Neural crest cell (in vitro differentiated cells): Measurements from ENCODE around the gene TFF3. TPM values are rescaled to one million over a fixed set of nuclear protein-coding genes. Genes with fewer than 3 reads are reported as not detected.

ENCODE experiments used
- DNase-seq: peaks from one replicate; pipeline ENCODE4 v3.0.0; 2021; ENCODE audit warnings: low read depth, mixed read lengths, low spot score
- H3K27ac Mint-ChIP-seq: one replicate; pipeline ENCODE4 v1.8.0; 2021; ENCODE audit warnings: mild to moderate bottlenecking, mixed read lengths; ENCODE audit not compliant: unreplicated experiment
- H3K27me3 Mint-ChIP-seq: 2 replicates; pipeline ENCODE4 v1.8.0; 2021; ENCODE audit warnings: low read depth, mild to moderate bottlenecking, mixed read lengths
- H3K36me3 Mint-ChIP-seq: 2 replicates; pipeline ENCODE4 v1.8.0; 2021; ENCODE audit warnings: low read depth, mild to moderate bottlenecking, mixed read lengths
- H3K4me1 Mint-ChIP-seq: 2 replicates; pipeline ENCODE4 v1.8.0; 2021; ENCODE audit warnings: mixed read lengths
- H3K4me3 Mint-ChIP-seq: one replicate; pipeline ENCODE4 v1.8.0; 2021; ENCODE audit warnings: mild to moderate bottlenecking, mixed read lengths
- H3K9me3 Mint-ChIP-seq: 2 replicates; pipeline ENCODE4 v1.8.0; 2021; ENCODE audit warnings: mixed read lengths
- total RNA-seq: library from RNA; stranded (reverse); gene quantifications from 2 replicates; pipeline ENCODE4 v1.2.1, GENCODE V29; 2021
- TF ChIP-seq, protein P1 (sequence below): fragments of 200-600 bp; sonication (generic); conservative IDR thresholded peaks from 2 replicates; pipeline ENCODE4 v1.5.0; 2021; ENCODE audit warnings: antibody characterized with exemption, mild to moderate bottlenecking

Gene TFF3
- total RNA-seq, 1 donor from 2014 or later, result not detected

DNA sequence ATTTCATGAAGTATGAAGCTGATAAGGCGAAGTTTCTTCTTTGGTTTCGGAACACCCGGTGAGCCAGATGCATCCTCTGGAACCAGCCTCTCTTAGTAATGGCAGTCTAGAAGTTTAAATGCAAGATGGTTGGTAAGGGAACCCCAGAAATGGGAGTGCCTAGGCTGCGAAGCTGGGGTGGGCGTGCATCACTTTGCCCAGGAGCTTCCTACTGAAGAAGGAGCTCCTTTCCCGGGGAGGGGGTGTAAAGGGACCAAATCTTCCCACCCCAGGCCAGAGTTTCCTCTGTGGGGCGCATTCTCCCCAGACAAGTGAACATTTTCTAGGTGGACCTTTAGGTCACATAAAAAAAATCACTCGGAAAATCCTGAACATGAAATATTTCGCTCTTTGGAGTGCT, 31.2 kb upstream of the TFF3 start:
- TF ChIP-seq, protein P1, sequence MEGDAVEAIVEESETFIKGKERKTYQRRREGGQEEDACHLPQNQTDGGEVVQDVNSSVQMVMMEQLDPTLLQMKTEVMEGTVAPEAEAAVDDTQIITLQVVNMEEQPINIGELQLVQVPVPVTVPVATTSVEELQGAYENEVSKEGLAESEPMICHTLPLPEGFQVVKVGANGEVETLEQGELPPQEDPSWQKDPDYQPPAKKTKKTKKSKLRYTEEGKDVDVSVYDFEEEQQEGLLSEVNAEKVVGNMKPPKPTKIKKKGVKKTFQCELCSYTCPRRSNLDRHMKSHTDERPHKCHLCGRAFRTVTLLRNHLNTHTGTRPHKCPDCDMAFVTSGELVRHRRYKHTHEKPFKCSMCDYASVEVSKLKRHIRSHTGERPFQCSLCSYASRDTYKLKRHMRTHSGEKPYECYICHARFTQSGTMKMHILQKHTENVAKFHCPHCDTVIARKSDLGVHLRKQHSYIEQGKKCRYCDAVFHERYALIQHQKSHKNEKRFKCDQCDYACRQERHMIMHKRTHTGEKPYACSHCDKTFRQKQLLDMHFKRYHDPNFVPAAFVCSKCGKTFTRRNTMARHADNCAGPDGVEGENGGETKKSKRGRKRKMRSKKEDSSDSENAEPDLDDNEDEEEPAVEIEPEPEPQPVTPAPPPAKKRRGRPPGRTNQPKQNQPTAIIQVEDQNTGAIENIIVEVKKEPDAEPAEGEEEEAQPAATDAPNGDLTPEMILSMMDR, result no peak
- no peak overlapping the region for H3K27ac Mint-ChIP-seq
- no peak for DNase-seq
- no peaks in the 10 kb centered on the region for H3K9me3 Mint-ChIP-seq
- H3K4me3 Mint-ChIP-seq, result no peak overlapping the region
- no peaks in the 10 kb centered on the region for H3K27me3 Mint-ChIP-seq
- no peaks in the 10 kb centered on the region for H3K36me3 Mint-ChIP-seq
- peaks cover 14% of the 10 kb centered on the region for H3K4me1 Mint-ChIP-seq

DNA sequence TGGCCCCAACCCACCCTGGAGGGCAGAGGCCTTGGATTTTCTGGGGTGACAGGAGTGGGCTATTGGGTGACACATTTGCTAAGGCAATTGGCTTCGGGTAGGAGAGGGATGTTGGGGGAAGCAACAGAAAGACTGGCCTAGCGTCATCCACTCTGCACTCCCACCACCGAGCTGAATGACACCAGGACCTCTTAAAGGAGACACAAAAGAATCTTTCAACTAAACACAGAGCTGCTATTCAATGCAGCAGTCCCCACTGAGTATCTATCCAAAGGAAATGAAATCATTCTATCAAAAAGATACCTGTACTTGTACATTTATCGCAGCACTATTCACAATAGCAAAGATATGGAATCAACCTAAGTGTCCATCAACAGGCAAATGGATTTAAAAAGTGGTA, 29.4 kb upstream of the TFF3 start:
- peaks cover 14% of the 10 kb centered on the region for H3K4me1 Mint-ChIP-seq
- no peak overlapping the region for H3K27ac Mint-ChIP-seq
- no peaks in the 10 kb centered on the region for H3K27me3 Mint-ChIP-seq
- H3K36me3 Mint-ChIP-seq, result no peaks in the 10 kb centered on the region
- no peak overlapping the region for H3K4me3 Mint-ChIP-seq
- no peaks in the 10 kb centered on the region for H3K9me3 Mint-ChIP-seq
- DNase-seq, result no peak
- TF ChIP-seq, protein P1, result no peak

DNA sequence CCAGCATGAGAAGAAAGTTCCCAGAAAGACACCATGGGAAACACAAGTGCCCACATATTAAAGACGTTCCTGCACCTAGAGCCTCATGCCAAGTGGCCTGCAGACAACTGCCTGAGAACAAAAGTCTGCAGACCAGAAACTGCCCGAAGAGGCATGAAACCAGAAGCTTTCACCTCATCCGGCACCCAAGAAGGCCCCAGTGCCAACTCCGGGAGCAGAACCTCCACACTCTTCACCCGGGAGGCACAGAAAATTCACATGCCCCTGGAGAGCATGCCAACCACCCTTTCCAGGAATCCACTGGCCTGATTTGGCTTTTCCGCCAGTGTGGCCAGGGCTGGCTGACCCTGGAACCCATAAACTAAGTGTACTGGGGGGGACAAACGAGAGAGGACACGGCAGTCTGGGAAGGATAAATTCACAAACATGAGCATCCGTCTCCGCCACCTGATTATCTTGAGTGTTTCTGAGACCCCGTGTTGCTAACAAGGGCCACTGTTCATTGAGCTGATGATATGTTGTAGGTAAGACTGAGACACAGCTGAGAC, 28.8 kb upstream of the TFF3 start:
- H3K9me3 Mint-ChIP-seq, result no peaks in the 10 kb centered on the region
- TF ChIP-seq, protein P1, result no peak
- no peak overlapping the region for H3K4me3 Mint-ChIP-seq
- H3K4me1 Mint-ChIP-seq, result peaks cover 14% of the 10 kb centered on the region
- no peak overlapping the region for H3K27ac Mint-ChIP-seq
- no peak for DNase-seq
- no peaks in the 10 kb centered on the region for H3K36me3 Mint-ChIP-seq
- H3K27me3 Mint-ChIP-seq, result no peaks in the 10 kb centered on the region

DNA sequence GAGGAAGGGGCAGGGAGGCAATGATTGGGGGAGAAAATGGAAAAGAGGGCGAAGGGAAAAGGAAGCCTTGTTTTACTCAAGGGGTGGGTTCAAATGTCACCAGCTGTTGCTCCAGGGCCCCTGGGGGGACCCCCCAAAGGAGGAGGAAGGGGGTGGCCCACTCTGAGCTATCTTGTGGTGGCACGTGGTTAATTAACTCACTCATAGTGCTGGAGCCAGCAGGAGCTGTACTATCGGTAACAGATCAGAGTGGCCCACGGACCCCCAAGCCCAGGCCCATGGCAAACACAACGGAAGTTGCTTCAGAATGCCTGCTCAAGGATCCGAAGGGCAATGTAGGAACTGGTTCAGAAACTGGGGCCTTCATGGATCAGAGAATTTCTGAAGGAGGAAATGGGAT, 28.3 kb upstream of the TFF3 start:
- no peaks in the 10 kb centered on the region for H3K9me3 Mint-ChIP-seq
- peaks cover 14% of the 10 kb centered on the region for H3K4me1 Mint-ChIP-seq
- TF ChIP-seq, protein P1, result no peak
- H3K27ac Mint-ChIP-seq, result no peak overlapping the region
- H3K4me3 Mint-ChIP-seq, result no peak overlapping the region
- H3K27me3 Mint-ChIP-seq, result no peaks in the 10 kb centered on the region
- no peaks in the 10 kb centered on the region for H3K36me3 Mint-ChIP-seq
- DNase-seq, result no peak

DNA sequence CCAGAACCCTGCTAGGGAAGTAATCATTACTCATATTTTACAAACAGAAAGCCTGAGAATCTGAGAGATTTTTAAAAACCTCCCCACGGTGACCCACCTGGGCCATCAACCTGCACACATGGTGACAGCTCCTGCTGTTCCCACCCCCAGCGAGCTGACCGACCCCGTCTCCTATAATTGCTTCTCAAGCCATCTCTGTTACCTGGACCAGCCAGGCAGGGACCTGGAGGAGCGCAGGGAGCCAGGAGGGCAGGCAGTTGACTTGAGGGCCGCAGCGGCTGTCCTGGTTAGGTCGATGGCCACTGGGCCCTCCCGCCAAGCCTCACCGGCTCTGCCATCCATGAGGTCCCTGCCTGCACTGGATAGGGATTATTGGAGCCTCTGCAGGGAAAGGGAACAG, 27.9 kb upstream of the TFF3 start:
- DNase-seq, result no peak
- Mint-ChIP-seq H3K4me1 (peaks cover 16% of the 10 kb centered on the region), H3K9me3 (no peaks in the 10 kb centered on the region), H3K27me3 (no peaks in the 10 kb centered on the region), H3K27ac (no peak overlapping the region), H3K36me3 (no peaks in the 10 kb centered on the region), H3K4me3 (no peak overlapping the region)
- TF ChIP-seq, protein P1, result no peak
